HepG2 (cell line): Measurements from ENCODE around the gene TOR2A. TPM values are rescaled to one million over a fixed set of nuclear protein-coding genes. Genes with fewer than 3 reads are reported as not detected.

ENCODE experiments used
- ATAC-seq: fragments of 200-7000 bp; cut with Tn5 transposase; 3 replicates; pipeline ENCODE4 v1.9.1; 2020; ENCODE audit warnings: mild to moderate bottlenecking, moderate library complexity
- BruUV-seq: library from RNA; stranded (reverse); fragments of 400-500 nt; replicated peaks from 2 replicates; lab custom pipeline; 2021; lab: Mats Ljungman, UMichigan
- CTCF ChIA-PET: fragments of 300-600 bp; formaldehyde crosslinking; extraction: SDS; loops from one replicate; lab custom pipeline; 2021; ENCODE audit warnings: low total read pairs, inconsistent platforms, low intra/inter-chr PET ratio; lab: Yijun Ruan, JAX
- POLR2A ChIA-PET: fragments of 350-600 bp; sonication (Branson Sonifier 250); formaldehyde crosslinking; loops from one replicate; lab custom pipeline; 2020; ENCODE audit warnings: antibody characterized with exemption, inconsistent platforms; lab: Yijun Ruan, JAX
- DNase-seq: peaks from one replicate; pipeline ENCODE4 v3.0.0-alpha.2; 2015; ENCODE audit warnings: low spot score
- FAIRE-seq: peaks from 3 replicates; lab custom pipeline; 2011; peaks lifted over from hg19 to GRCh38; lab: Jason Lieb, UNC
- H2AFZ ChIP-seq: one replicate; pipeline ENCODE4 v1.6.1; 2011; ENCODE audit warnings: low read length, inconsistent platforms
- H3K27ac ChIP-seq: fragments of 300-600 bp; 3 replicates; pipeline ENCODE4 v1.8.0; 2011; ENCODE audit warnings: mixed run types, mild to moderate bottlenecking, mixed read lengths, low read length, inconsistent platforms; ENCODE audit not compliant: insufficient read depth; ENCODE audit errors: extremely low read length
- H3K27me3 ChIP-seq, 2 experiments: fragments of 200-600 bp in 1 of 2; 2 replicates in 1 of 2; 3 replicates in 1 of 2; pipeline versions ENCODE4 v1.6.0 to v1.8.0; 2011; ENCODE audit warnings: low read length in 2 of 2, mild to moderate bottlenecking in 2 of 2, moderate library complexity in 2 of 2, inconsistent platforms in 1 of 2; ENCODE audit not compliant: insufficient read depth in 2 of 2, control insufficient read depth in 1 of 2
- H3K36me3 ChIP-seq, 2 experiments: fragments of 200-600 bp in 1 of 2; replicated peaks in 1 of 2; 2 replicates in 1 of 2; 3 replicates in 1 of 2; pipeline versions ENCODE4 v1.5.1 to v1.8.0; 2011; ENCODE audit warnings: low read length in 2 of 2, inconsistent platforms in 1 of 2; ENCODE audit not compliant: insufficient read depth in 2 of 2, control insufficient read depth in 1 of 2
- H3K4me1 ChIP-seq: 2 replicates; pipeline ENCODE4 v1.5.1; 2012; ENCODE audit warnings: low read length, inconsistent platforms; ENCODE audit not compliant: insufficient read depth
- H3K4me2 ChIP-seq: 2 replicates; pipeline ENCODE4 v1.6.0; 2011; ENCODE audit warnings: low read depth, low read length, inconsistent platforms
- H3K4me3 ChIP-seq, 3 experiments: fragments of 200-600 bp in 1 of 3; sonication (generic), shearing (Covaris generic) in 1 of 3; replicated peaks in 1 of 3; 2 replicates each; pipeline ENCODE4 v1.5.1; 2011 to 2016; ENCODE audit warnings: low read length in 3 of 3, inconsistent platforms in 2 of 3, low read depth in 2 of 3, mild to moderate bottlenecking in 2 of 3, control low read depth in 1 of 3, mixed read lengths in 1 of 3; ENCODE audit not compliant: insufficient read depth in 1 of 3
- H3K79me2 ChIP-seq: one replicate; pipeline ENCODE4 v1.6.1; 2011; ENCODE audit warnings: low read length, inconsistent platforms; ENCODE audit not compliant: insufficient read depth
- H3K9ac ChIP-seq: 2 replicates; pipeline ENCODE4 v1.6.0; 2011; ENCODE audit warnings: mild to moderate bottlenecking, low read depth, low read length, inconsistent platforms; ENCODE audit not compliant: insufficient read depth
- H3K9me3 ChIP-seq: 2 replicates; pipeline ENCODE4 v1.5.1; 2012; ENCODE audit warnings: mild to moderate bottlenecking, low read length
- H4K20me1 ChIP-seq: 2 replicates; pipeline ENCODE4 v1.6.0; 2011; ENCODE audit warnings: inconsistent platforms, mild to moderate bottlenecking, low read length, moderate library complexity; ENCODE audit not compliant: insufficient read depth
- CBX5 ChIP-seq: sonication (generic); formaldehyde crosslinking; IDR thresholded peaks from 2 replicates; pipeline ENCODE4 v1.4.0; 2020; ENCODE audit warnings: missing genetic modification reagents, borderline replicate concordance
- FOXC1 ChIP-seq: sonication (generic); formaldehyde crosslinking; IDR thresholded peaks from 2 replicates; pipeline ENCODE4 v1.8.0; 2022; ENCODE audit warnings: mild to moderate bottlenecking, missing genetic modification reagents, borderline replicate concordance
- HCFC1 ChIP-seq: fragments of 150-350 bp; IDR thresholded peaks from 2 replicates; pipeline ENCODE4 v1.6.1; 2014; ENCODE audit warnings: low read depth, low read length
- HHEX ChIP-seq: IDR thresholded peaks from 2 replicates; pipeline ENCODE4 v1.6.1; 2016; ENCODE audit warnings: control low read depth
- HMGA1 ChIP-seq: sonication (generic); formaldehyde crosslinking; conservative IDR thresholded peaks from 2 replicates; pipeline ENCODE4 v1.4.0; 2020; ENCODE audit warnings: missing genetic modification reagents
- KDM2A ChIP-seq: sonication (generic); formaldehyde crosslinking; IDR thresholded peaks from 2 replicates; pipeline ENCODE4 v1.4.0; 2020; ENCODE audit warnings: low read depth, missing genetic modification reagents, borderline replicate concordance
- KLF13 ChIP-seq: sonication (generic); formaldehyde crosslinking; IDR thresholded peaks from 2 replicates; pipeline ENCODE4 v1.4.0; 2020; ENCODE audit warnings: mild to moderate bottlenecking, missing genetic modification reagents
- KMT2B ChIP-seq: IDR thresholded peaks from 2 replicates; pipeline ENCODE4 v1.6.1; 2016; ENCODE audit warnings: missing genetic modification reagents, missing compliant biosample characterization
- MIER2 ChIP-seq: IDR thresholded peaks from 2 replicates; pipeline ENCODE4 v1.6.1; 2016; ENCODE audit warnings: missing biosample characterization, missing genetic modification reagents
- MYC ChIP-seq: sonication (generic); formaldehyde crosslinking; IDR thresholded peaks from 2 replicates; pipeline ENCODE4 v1.9.0; 2021; ENCODE audit warnings: missing genetic modification reagents, borderline replicate concordance
- NFATC3 ChIP-seq: sonication (generic); formaldehyde crosslinking; IDR thresholded peaks from 2 replicates; pipeline ENCODE4 v1.5.1; 2020; ENCODE audit warnings: mild to moderate bottlenecking, missing genetic modification reagents
- NFYB ChIP-seq: sonication (generic); formaldehyde crosslinking; IDR thresholded peaks from 2 replicates; pipeline ENCODE4 v1.4.0; 2020; ENCODE audit warnings: missing genetic modification reagents
- RXRA ChIP-seq: sonication (generic); formaldehyde crosslinking; IDR thresholded peaks from 2 replicates; pipeline ENCODE4 v1.5.1; 2020; ENCODE audit warnings: missing genetic modification reagents
- STAG1 ChIP-seq: sonication (generic); formaldehyde crosslinking; IDR thresholded peaks from 2 replicates; pipeline ENCODE4 v1.4.0; 2020; ENCODE audit warnings: missing genetic modification reagents
- ZBTB38 ChIP-seq: sonication (generic); formaldehyde crosslinking; IDR thresholded peaks from 2 replicates; pipeline ENCODE4 v1.5.1; 2020; ENCODE audit warnings: mild to moderate bottlenecking, missing genetic modification reagents
- ZNF136 ChIP-seq: sonication (generic); formaldehyde crosslinking; IDR thresholded peaks from 2 replicates; pipeline ENCODE4 v1.8.1; 2022; ENCODE audit warnings: low read depth, mild to moderate bottlenecking, moderate library complexity, missing genetic modification reagents
- ZNF350 ChIP-seq: sonication (generic); formaldehyde crosslinking; IDR thresholded peaks from 2 replicates; pipeline ENCODE4 v1.4.0; 2020; ENCODE audit warnings: mild to moderate bottlenecking, low read depth, missing genetic modification reagents, borderline replicate concordance
- ZNF451 ChIP-seq: sonication (generic); formaldehyde crosslinking; IDR thresholded peaks from 2 replicates; pipeline ENCODE4 v1.5.0; 2020; ENCODE audit warnings: mild to moderate bottlenecking, missing genetic modification reagents
- ZNF747 ChIP-seq: sonication (generic); formaldehyde crosslinking; IDR thresholded peaks from 2 replicates; pipeline ENCODE4 v1.8.1; 2023; ENCODE audit warnings: missing genetic modification reagents, mild to moderate bottlenecking, borderline replicate concordance
- ZNF891 ChIP-seq: sonication (generic); formaldehyde crosslinking; IDR thresholded peaks from 2 replicates; pipeline ENCODE4 v1.5.0; 2020; ENCODE audit warnings: mild to moderate bottlenecking, missing genetic modification reagents
- WGBS: methylation state at CpG from one replicate; pipeline ENCODE4 v1.1.6; 2017; ENCODE audit warnings: low lambda C conversion rate; 5-methylcytosine and 5-hydroxymethylcytosine counted together
- in situ Hi-C: cut with HindIII; loops from 2 replicates; pipeline ENCODE4 v1.10.0; 2017; ENCODE audit warnings: low pct_unique_long_range_greater_than_20kb; ENCODE audit not compliant: extremely low pct_ligation_motif_present
- intact Hi-C: fragments of 100-400 bp; cut with micrococcal nuclease; formaldehyde crosslinking; loops from one replicate; pipeline ENCODE4 v1.10.0; 2022; ENCODE audit not compliant: unreplicated experiment
- polyA plus RNA-seq, 8 experiments: library from polyadenylated mRNA; depleted of rRNA in 3 of 8; stranded (reverse) in 7 of 8; unstranded in 1 of 8; fragments of >200 nt; fragmentation: Illumina TruSeq in 4 of 8; extraction: Trizol in 4 of 8; gene quantifications; 2 replicates each; pipeline versions ENCODE4 v1.2.1 to v1.2.3, GENCODE V29; 2011 to 2016; ENCODE audit warnings: low read depth in 4 of 8, missing spikeins in 1 of 8, mixed read lengths in 1 of 8; ENCODE audit not compliant: insufficient read depth in 1 of 8
- total RNA-seq, 5 experiments: library from RNA; depleted of rRNA; stranded (reverse); fragments of >200 nt; fragmentation: Illumina TruSeq; extraction: Trizol; gene quantifications; 2 replicates each; pipeline ENCODE4 v1.2.3, GENCODE V29; 2016; ENCODE audit warnings: low read depth in 1 of 5
- TF ChIP-seq, protein P1 (sequence below): sonication (generic); formaldehyde crosslinking; IDR thresholded peaks from 2 replicates; pipeline ENCODE4 v1.4.0; 2020; ENCODE audit warnings: missing genetic modification reagents
- TF ChIP-seq, protein P2 (sequence below): sonication (generic); formaldehyde crosslinking; IDR thresholded peaks from 2 replicates; pipeline ENCODE4 v1.4.0; 2020; ENCODE audit warnings: missing genetic modification reagents, mild to moderate bottlenecking, borderline replicate concordance

TOR2A gene
- total and polyA plus RNA-seq, 2 of the 13 experiments (the other 11 are each of a cell fraction or from before 2014, with no cell fraction given), result 3.5 to 7.2 TPM

DNA sequence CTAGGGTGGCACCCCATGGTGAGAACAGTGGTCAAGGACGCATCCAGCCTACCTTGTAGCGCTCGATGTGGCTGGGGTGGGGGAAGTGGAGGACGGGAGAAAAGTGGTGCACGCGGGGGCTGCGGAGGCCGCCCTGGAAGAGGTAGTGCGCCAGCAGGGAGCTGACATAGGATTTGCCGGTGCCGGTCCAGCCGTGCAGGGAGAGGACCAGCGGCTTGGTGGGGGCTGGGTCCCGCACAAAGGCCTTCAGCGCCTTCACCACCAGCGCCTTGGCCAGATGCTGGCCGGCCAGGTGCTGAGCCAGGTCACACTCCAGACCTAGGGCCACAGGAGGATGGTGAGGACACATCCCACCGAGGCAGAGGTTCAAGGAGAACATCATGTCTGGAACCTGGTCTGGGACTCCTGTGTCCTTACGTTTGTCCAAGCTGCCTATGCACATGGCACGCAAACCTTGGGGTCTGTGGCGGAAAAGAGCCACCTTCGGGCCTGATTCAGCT, 797 bp downstream of the TOR2A start:
- Histone ChIP-seq H2AFZ (no peak overlapping the region), H3K79me2 (no peaks in the 10 kb centered on the region), H3K36me3 (no peaks in the 10 kb centered on the region), H3K4me1 (peaks cover 31% of the 10 kb centered on the region), H4K20me1 (no peaks in the 10 kb centered on the region), H3K4me3 (peak overlapping the region; percentile 57 to 77 (median 74); a peak in 5 of 6 replicates), H3K4me2 (peak overlapping the region; percentile 73), H3K9ac (peak overlapping the region; percentile 76), H3K27ac (peak overlapping the region; percentile 71), H3K9me3 (no peaks in the 10 kb centered on the region), H3K27me3 (peaks cover 4 to 14% of the 10 kb centered on the region in 2 experiments; a peak in 3 of 5 replicates)
- DNase-seq, result no peak
- in situ Hi-C loops, result loop anchor here (10.0 kb wide), 1 partner anchor 229 kb away; no protein-coding TSS in a partner anchor
- no peak for ATAC-seq
- ChIA-PET POLR2A (interaction anchor here (0.8 to 1.5 kb wide), 12 partner anchors 18 to 283 kb away, joined by 3 to 11 read pairs (median 5); partner anchors contain the start of genes CDK9, LRSAM1, PTRH1 and RPL12), CTCF (interaction anchor here (1.9 to 3.9 kb wide), 2 partner anchors 51 to 144 kb away, joined by 10 to 33 read pairs; partner anchors contain the start of gene CDK9)
- peak; percentile 49 for FAIRE-seq
- WGBS, result 93% methylated on average over 5 of the region's 22 CpGs
- TF ChIP-seq STAG1 (CRISPR knock-in tag) (peak; percentile 93; the same call in 1 of the 2 replicates), FOXC1 (0 out of 2 replicates have a peak, but pooled peaks have one; percentile 14), NFATC3 (CRISPR knock-in tag) (0 out of 2 replicates have a peak, but pooled peaks have one; percentile 32), MYC (CRISPR knock-in tag) (0 out of 2 replicates have a peak, but pooled peaks have one; percentile 4), RXRA (CRISPR knock-in tag) (peak; percentile 42), KDM2A (CRISPR knock-in tag) (0 out of 2 replicates have a peak, but pooled peaks have one; percentile 34), HCFC1 (peak; percentile 22; the same call in 1 of the 2 replicates), ZNF451 (CRISPR knock-in tag) (0 out of 2 replicates have a peak, but pooled peaks have one; percentile 4), ZBTB38 (CRISPR knock-in tag) (peak; percentile 65; the same call in 1 of the 2 replicates), ZNF747 (peak; percentile 12; the same call in 1 of the 2 replicates), CBX5 (CRISPR knock-in tag) (peak; percentile 31; the same call in 1 of the 2 replicates), HMGA1 (CRISPR knock-in tag) (no peak), ZNF350 (peak; percentile 12; the same call in 1 of the 2 replicates), KMT2B (CRISPR knock-in tag) (0 out of 2 replicates have a peak, but pooled peaks have one; percentile 24), KLF13 (CRISPR knock-in tag) (peak; percentile 51; the same call in 1 of the 2 replicates), MIER2 (no peak), ZNF136 (CRISPR knock-in tag) (peak; percentile 63; the same call in 1 of the 2 replicates), NFYB (CRISPR knock-in tag) (no peak), ZNF891 (peak; percentile 77; the same call in 1 of the 2 replicates), HHEX (no peak)
- TF ChIP-seq, protein P1, sequence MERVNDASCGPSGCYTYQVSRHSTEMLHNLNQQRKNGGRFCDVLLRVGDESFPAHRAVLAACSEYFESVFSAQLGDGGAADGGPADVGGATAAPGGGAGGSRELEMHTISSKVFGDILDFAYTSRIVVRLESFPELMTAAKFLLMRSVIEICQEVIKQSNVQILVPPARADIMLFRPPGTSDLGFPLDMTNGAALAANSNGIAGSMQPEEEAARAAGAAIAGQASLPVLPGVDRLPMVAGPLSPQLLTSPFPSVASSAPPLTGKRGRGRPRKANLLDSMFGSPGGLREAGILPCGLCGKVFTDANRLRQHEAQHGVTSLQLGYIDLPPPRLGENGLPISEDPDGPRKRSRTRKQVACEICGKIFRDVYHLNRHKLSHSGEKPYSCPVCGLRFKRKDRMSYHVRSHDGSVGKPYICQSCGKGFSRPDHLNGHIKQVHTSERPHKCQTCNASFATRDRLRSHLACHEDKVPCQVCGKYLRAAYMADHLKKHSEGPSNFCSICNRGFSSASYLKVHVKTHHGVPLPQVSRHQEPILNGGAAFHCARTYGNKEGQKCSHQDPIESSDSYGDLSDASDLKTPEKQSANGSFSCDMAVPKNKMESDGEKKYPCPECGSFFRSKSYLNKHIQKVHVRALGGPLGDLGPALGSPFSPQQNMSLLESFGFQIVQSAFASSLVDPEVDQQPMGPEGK (CRISPR knock-in tag), result no peak
- TF ChIP-seq, protein P2, sequence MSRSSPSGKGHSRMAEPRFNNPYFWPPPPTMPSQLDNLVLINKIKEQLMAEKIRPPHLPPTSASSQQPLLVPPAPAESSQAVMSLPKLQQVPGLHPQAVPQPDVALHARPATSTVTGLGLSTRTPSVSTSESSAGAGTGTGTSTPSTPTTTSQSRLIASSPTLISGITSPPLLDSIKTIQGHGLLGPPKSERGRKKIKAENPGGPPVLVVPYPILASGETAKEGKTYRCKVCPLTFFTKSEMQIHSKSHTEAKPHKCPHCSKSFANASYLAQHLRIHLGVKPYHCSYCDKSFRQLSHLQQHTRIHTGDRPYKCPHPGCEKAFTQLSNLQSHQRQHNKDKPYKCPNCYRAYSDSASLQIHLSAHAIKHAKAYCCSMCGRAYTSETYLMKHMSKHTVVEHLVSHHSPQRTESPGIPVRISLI (CRISPR knock-in tag), result peak; percentile 17; the same call in 1 of the 2 replicates
- intact Hi-C loops, result loop anchor here (1.0 to 2.0 kb wide), 2 partner anchors 69 to 144 kb away; partner anchors contain the start of gene FPGS
- no TSS peak for BruUV-seq
